WTC11 (cell line): ENCODE measurements around the gene CENATAC.

Experiments used
- CTCF ChIP-seq: fragments of 200-600 bp; IDR thresholded peaks from 2 replicates; pipeline ENCODE4 v1.8.0; 2022; ENCODE audit warnings: antibody characterized with exemption
- E2F1 ChIP-seq: sonication (generic); formaldehyde crosslinking; IDR thresholded peaks from 2 replicates; pipeline ENCODE4 v1.8.0; 2022; ENCODE audit warnings: mild to moderate bottlenecking, missing genetic modification reagents
- ELF4 ChIP-seq: sonication (generic); formaldehyde crosslinking; IDR thresholded peaks from 2 replicates; pipeline ENCODE4 v1.8.1; 2022; ENCODE audit warnings: low read depth, mild to moderate bottlenecking, moderate library complexity, missing genetic modification reagents
- FOXK1 ChIP-seq: sonication (generic); formaldehyde crosslinking; IDR thresholded peaks from 2 replicates; pipeline ENCODE4 v1.8.0; 2022; ENCODE audit warnings: mild to moderate bottlenecking, moderate library complexity, missing genetic modification reagents
- HMGXB4 ChIP-seq: sonication (generic); formaldehyde crosslinking; IDR thresholded peaks from 2 replicates; pipeline ENCODE4 v1.8.1; 2023; ENCODE audit warnings: mild to moderate bottlenecking, moderate library complexity, missing genetic modification reagents
- JUN ChIP-seq: sonication (generic); formaldehyde crosslinking; IDR thresholded peaks from 2 replicates; pipeline ENCODE4 v1.8.0; 2023; ENCODE audit warnings: mild to moderate bottlenecking, missing genetic modification reagents
- NFE2L1 ChIP-seq: sonication (generic); formaldehyde crosslinking; IDR thresholded peaks from 2 replicates; pipeline ENCODE4 v1.8.1; 2023; ENCODE audit warnings: missing genetic modification reagents
- PREB ChIP-seq: sonication (generic); formaldehyde crosslinking; IDR thresholded peaks from 2 replicates; pipeline ENCODE4 v1.8.1; 2022; ENCODE audit warnings: mild to moderate bottlenecking, missing genetic modification reagents, moderate library complexity, borderline replicate concordance
- SMAD4 ChIP-seq: sonication (generic); formaldehyde crosslinking; IDR thresholded peaks from 2 replicates; pipeline ENCODE4 v1.8.0; 2022; ENCODE audit warnings: mild to moderate bottlenecking, missing genetic modification reagents
- TEAD1 ChIP-seq: sonication (generic); formaldehyde crosslinking; IDR thresholded peaks from 2 replicates; pipeline ENCODE4 v1.8.0; 2022; ENCODE audit warnings: mild to moderate bottlenecking, missing genetic modification reagents
- USF2 ChIP-seq: sonication (generic); formaldehyde crosslinking; IDR thresholded peaks from 2 replicates; pipeline ENCODE4 v1.8.1; 2023; ENCODE audit warnings: mild to moderate bottlenecking, missing genetic modification reagents, moderate library complexity

GRCh38 chr11:119023741-119024140 is 25.8 kb downstream of the CENATAC start:
- TF ChIP-seq PREB (CRISPR knock-in tag), result no peak
- no peak for TF ChIP-seq CTCF
- TF ChIP-seq ELF4, result no peak
- no peak for TF ChIP-seq E2F1
- no peak for TF ChIP-seq TEAD1 (CRISPR knock-in tag)
- no peak for TF ChIP-seq HMGXB4 (CRISPR knock-in tag)
- TF ChIP-seq JUN (CRISPR knock-in tag), result no peak
- no peak for TF ChIP-seq SMAD4 (CRISPR knock-in tag)
- TF ChIP-seq NFE2L1 (CRISPR knock-in tag), result no peak
- TF ChIP-seq FOXK1 (CRISPR knock-in tag), result no peak
- TF ChIP-seq USF2 (CRISPR knock-in tag), result no peak
